Keratinocyte (primary cell): ENCODE results near the gene NRXN2. TPM values are rescaled to one million over a fixed set of nuclear protein-coding genes. Genes with fewer than 3 reads are reported as not detected.

Source experiments
- DNase-seq: peaks from one replicate; pipeline ENCODE4 v3.0.0-alpha.2; 2011; ENCODE audit warnings: low read depth, missing footprints, low spot score
- FAIRE-seq: peaks from 2 replicates; lab custom pipeline; 2011; peaks lifted over from hg19 to GRCh38; lab: Jason Lieb, UNC
- H2AFZ ChIP-seq: 2 replicates; pipeline ENCODE4 v1.6.0; 2012; ENCODE audit warnings: low read length, control low read depth, inconsistent platforms; ENCODE audit not compliant: control insufficient read depth
- H3K27ac ChIP-seq: 2 replicates; pipeline ENCODE4 v1.5.1; 2011; ENCODE audit warnings: low read length; ENCODE audit not compliant: control insufficient read depth, insufficient read depth
- H3K27me3 ChIP-seq: 3 replicates; pipeline ENCODE4 v1.6.0; 2011; ENCODE audit warnings: low read length; ENCODE audit not compliant: control insufficient read depth, insufficient read depth; ENCODE audit errors: extremely low read depth
- H3K36me3 ChIP-seq, 2 experiments: 2 replicates in 1 of 2; 3 replicates in 1 of 2; pipeline ENCODE4 v1.5.1; 2011; ENCODE audit warnings: low read length in 2 of 2, mild to moderate bottlenecking in 1 of 2; ENCODE audit not compliant: control insufficient read depth in 2 of 2, insufficient read depth in 2 of 2; ENCODE audit errors: extremely low read depth in 1 of 2
- H3K4me1 ChIP-seq: 3 replicates; pipeline ENCODE4 v1.5.1; 2011; ENCODE audit warnings: low read length; ENCODE audit not compliant: control insufficient read depth, insufficient read depth; ENCODE audit errors: extremely low read depth
- H3K4me2 ChIP-seq: 3 replicates; pipeline ENCODE4 v1.6.0; 2011; ENCODE audit warnings: low read depth, low read length; ENCODE audit not compliant: control insufficient read depth, insufficient read depth; ENCODE audit errors: extremely low read depth
- H3K4me3 ChIP-seq, 3 experiments: fragments of 200-600 bp in 1 of 3; sonication (generic) in 1 of 3; 2 replicates in 2 of 3; 3 replicates in 1 of 3; pipeline ENCODE4 v1.5.1; 2011 to 2016; ENCODE audit warnings: low read length in 3 of 3, mild to moderate bottlenecking in 3 of 3, control low read depth in 2 of 3, inconsistent platforms in 1 of 3, low read depth in 1 of 3, mixed read lengths in 1 of 3, mixed run types in 1 of 3, moderate library complexity in 1 of 3; ENCODE audit not compliant: control insufficient read depth in 2 of 3, insufficient read depth in 2 of 3; ENCODE audit errors: extremely low read depth in 1 of 3
- H3K79me2 ChIP-seq: 2 replicates; pipeline ENCODE4 v1.6.0; 2012; ENCODE audit warnings: low read length; ENCODE audit not compliant: control insufficient read depth, insufficient read depth
- H3K9ac ChIP-seq: 3 replicates; pipeline ENCODE4 v1.6.0; 2011; ENCODE audit warnings: low read length; ENCODE audit not compliant: control insufficient read depth, insufficient read depth; ENCODE audit errors: extremely low read depth
- H3K9me1 ChIP-seq: 3 replicates; pipeline ENCODE4 v1.6.0; 2011; ENCODE audit warnings: low read length; ENCODE audit not compliant: control insufficient read depth, insufficient read depth; ENCODE audit errors: extremely low read depth
- H3K9me3 ChIP-seq: 2 replicates; pipeline ENCODE4 v1.5.1; 2012; ENCODE audit warnings: low read depth, low read length; ENCODE audit not compliant: control insufficient read depth
- H4K20me1 ChIP-seq: 3 replicates; pipeline ENCODE4 v1.6.0; 2011; ENCODE audit warnings: low read length; ENCODE audit not compliant: control insufficient read depth, insufficient read depth; ENCODE audit errors: extremely low read depth
- EZH2 ChIP-seq: IDR thresholded peaks from one replicate; pipeline ENCODE4 v1.6.1; 2012; ENCODE audit warnings: inconsistent platforms, mild to moderate bottlenecking, low read length, moderate library complexity
- dilution Hi-C: fragments of 300-500 bp; cut with MboI; formaldehyde crosslinking; loops from one replicate; pipeline ENCODE4 v1.7.0; 2020; ENCODE audit warnings: low sequenced_read_pairs; ENCODE audit not compliant: extremely low pct_ligation_motif_present
- polyA plus RNA-seq, 5 experiments: library from polyadenylated mRNA; depleted of rRNA in 3 of 5; stranded (reverse) in 3 of 5; stranded (forward) in 1 of 5; unstranded in 1 of 5; fragments of >200 nt; gene quantifications; 1 replicate in 1 of 5; 2 replicates in 3 of 5; 3 replicates in 1 of 5; pipeline versions ENCODE4 v1.2.1 to v1.2.3, GENCODE V29; 2011 to 2012; ENCODE audit warnings: missing spikeins in 2 of 5, low read depth in 1 of 5, low replicate concordance in 1 of 5
- TF ChIP-seq, protein P1 (sequence below), 3 experiments: IDR thresholded peaks in 1 of 3; conservative IDR thresholded peaks in 1 of 3; optimal IDR thresholded peaks in 1 of 3; 2 replicates in 2 of 3; 3 replicates in 1 of 3; pipeline versions ENCODE3 to v1.5.1; 2011; ENCODE audit warnings: low read length in 3 of 3, mild to moderate bottlenecking in 3 of 3, moderate library complexity in 2 of 3, control low read depth in 1 of 3, inconsistent platforms in 1 of 3; ENCODE audit not compliant: insufficient read depth in 2 of 3; ENCODE audit errors: extremely low read depth in 1 of 3

NRXN2 gene
- polyA plus RNA-seq, 1 donor (not counting 4 experiments of a cell fraction or from before 2014, with no cell fraction given), result not detected

DNA sequence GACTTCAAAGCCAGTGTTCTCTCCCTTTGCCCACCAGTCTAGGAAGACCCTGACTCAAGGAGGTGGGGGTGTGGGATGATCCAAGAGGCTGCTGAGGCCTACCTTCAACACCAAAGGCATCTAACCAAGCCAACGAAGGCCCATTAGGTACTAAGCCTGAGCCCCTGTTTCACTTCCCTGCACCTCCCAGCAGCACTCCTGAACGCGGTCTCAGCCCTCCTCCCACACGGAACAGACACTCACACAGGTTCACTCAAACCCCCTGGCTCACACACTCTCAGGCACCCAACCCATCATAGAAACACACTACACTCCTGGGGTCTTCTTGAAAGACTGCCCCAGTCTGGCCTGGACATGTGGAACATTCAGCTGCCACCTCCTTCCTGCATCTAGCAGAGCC lies 91.3 kb downstream of the NRXN2 start:
- no peaks in the 10 kb centered on the region for H3K79me2 ChIP-seq
- H3K9me1 ChIP-seq, result no peaks in the 10 kb centered on the region
- no peak overlapping the region for H3K27ac ChIP-seq
- no peak overlapping the region for H3K4me2 ChIP-seq
- DNase-seq (no peak), FAIRE-seq (no peak)
- H3K9me3 ChIP-seq, result no peaks in the 10 kb centered on the region
- H3K4me3 ChIP-seq, result no peak overlapping the region
- H3K27me3 ChIP-seq, result peaks cover 25% of the 10 kb centered on the region
- H2AFZ ChIP-seq, result no peak overlapping the region
- H3K9ac ChIP-seq, result no peak overlapping the region
- no peaks in the 10 kb centered on the region for H3K4me1 ChIP-seq
- peaks cover 3% of the 10 kb centered on the region for H4K20me1 ChIP-seq
- no peaks in the 10 kb centered on the region for H3K36me3 ChIP-seq
- TF ChIP-seq EZH2, result no peak
- TF ChIP-seq, protein P1, sequence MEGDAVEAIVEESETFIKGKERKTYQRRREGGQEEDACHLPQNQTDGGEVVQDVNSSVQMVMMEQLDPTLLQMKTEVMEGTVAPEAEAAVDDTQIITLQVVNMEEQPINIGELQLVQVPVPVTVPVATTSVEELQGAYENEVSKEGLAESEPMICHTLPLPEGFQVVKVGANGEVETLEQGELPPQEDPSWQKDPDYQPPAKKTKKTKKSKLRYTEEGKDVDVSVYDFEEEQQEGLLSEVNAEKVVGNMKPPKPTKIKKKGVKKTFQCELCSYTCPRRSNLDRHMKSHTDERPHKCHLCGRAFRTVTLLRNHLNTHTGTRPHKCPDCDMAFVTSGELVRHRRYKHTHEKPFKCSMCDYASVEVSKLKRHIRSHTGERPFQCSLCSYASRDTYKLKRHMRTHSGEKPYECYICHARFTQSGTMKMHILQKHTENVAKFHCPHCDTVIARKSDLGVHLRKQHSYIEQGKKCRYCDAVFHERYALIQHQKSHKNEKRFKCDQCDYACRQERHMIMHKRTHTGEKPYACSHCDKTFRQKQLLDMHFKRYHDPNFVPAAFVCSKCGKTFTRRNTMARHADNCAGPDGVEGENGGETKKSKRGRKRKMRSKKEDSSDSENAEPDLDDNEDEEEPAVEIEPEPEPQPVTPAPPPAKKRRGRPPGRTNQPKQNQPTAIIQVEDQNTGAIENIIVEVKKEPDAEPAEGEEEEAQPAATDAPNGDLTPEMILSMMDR (optimal IDR thresholded peaks at IDR 0.05 in 1 of 3, IDR thresholded peaks at IDR 0.05 in 1 of 3, conservative IDR thresholded peaks at IDR 0.05 in 1 of 3; ENCODE audit: extremely low read depth in 1 of 3, insufficient read depth in 2 of 3, low read length in 3 of 3), result no peak
- dilution Hi-C loops, result no loop called here

DNA sequence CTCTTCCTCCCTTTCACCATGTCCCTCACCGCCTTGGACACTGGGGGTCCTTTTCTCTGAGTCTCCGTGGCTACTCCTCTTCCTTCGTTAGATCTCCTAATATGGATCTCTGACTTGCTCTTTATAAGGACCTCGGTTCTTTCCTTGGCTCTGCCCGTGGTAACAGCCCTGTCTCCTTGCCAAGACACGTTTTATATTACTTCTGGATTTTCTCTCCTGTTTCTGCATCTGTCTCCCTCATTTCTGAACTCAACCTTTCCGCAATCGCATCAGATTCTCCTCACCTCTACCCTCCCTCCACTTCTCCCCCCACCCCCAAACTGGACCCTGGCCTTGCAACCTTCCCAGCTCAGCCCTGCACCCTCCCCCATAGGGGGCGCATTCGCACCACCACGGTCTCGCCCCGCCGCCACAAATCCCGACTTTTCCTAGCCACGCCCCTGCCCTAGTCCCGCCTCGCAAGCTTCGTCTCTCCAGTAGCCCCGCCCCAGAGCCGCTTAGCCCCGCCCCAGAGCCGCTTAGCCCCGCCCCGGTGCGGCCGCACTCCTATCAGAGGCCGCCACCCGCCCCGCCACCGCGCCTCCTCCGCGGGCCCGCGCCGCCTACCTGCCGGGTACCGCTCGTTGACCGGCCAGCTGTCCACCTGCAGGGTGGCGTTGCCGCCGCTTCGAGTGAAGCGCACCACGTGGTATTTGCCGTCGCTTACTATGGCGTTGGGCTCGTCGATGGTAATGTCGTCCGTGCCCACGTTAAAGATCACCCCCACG lies 93.0 kb downstream of the NRXN2 start:
- no peaks in the 10 kb centered on the region for H3K4me1 ChIP-seq
- no peaks in the 10 kb centered on the region for H3K9me1 ChIP-seq
- no peak overlapping the region for H3K4me3 ChIP-seq
- H3K27ac ChIP-seq, result no peak overlapping the region
- DNase-seq (no peak), FAIRE-seq (no peak)
- no peak overlapping the region for H3K9ac ChIP-seq
- dilution Hi-C loops, result no loop called here
- H3K4me2 ChIP-seq, result no peak overlapping the region
- TF ChIP-seq, protein P1 (optimal IDR thresholded peaks at IDR 0.05 in 1 of 3, IDR thresholded peaks at IDR 0.05 in 1 of 3, conservative IDR thresholded peaks at IDR 0.05 in 1 of 3; ENCODE audit: extremely low read depth in 1 of 3, insufficient read depth in 2 of 3, low read length in 3 of 3), result peak in 1 of 3 experiments; percentile 27
- TF ChIP-seq EZH2, result no peak
- no peak overlapping the region for H2AFZ ChIP-seq
- H3K9me3 ChIP-seq, result no peaks in the 10 kb centered on the region
- no peaks in the 10 kb centered on the region for H3K36me3 ChIP-seq
- H4K20me1 ChIP-seq, result peaks cover 3% of the 10 kb centered on the region
- no peaks in the 10 kb centered on the region for H3K79me2 ChIP-seq
- H3K27me3 ChIP-seq, result peaks cover 19% of the 10 kb centered on the region
